ENCODE measurements around the gene CROCC2. TPM values are rescaled to one million over a fixed set of nuclear protein-coding genes. Genes with fewer than 3 reads are reported as not detected.

CROCC2 gene
- total and polyA plus RNA-seq, 10 of the 15 experiments (the other 5 are each of a cell fraction or from before 2014, with no cell fraction given), result not detected

DNA sequence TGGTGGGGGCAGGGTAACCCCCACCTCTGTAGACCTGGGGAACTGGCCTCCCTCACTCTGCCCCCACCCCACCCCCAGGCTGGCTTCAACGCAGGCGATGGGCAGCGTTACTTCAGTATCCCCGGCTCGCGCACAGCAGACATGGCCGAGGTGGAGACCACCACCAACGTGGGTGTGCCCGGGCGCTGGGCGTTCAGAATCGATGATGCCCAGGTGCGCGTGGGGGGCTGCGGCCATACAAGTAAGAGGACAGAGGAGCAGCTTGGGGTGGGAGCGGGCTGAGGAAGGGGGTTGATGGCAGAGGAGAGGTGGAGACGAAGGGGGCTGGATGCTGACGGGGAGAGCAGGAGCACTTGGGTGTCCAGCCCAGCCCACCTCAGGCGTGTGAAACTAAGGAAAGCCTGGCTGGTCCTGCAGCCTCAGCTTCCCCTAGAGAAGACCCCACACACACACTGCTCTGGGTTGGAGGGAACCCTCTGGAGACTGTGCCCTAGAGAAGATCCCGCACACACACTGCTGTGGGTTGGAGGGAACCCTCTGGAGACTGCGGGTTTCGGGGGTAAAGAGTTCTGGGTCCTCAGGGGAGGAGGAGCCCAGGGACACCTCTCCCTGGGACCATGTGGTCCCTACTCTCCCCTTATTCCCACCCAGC lies 128.5 kb downstream of the CROCC2 start:
- H3K27ac ChIP-seq (ENCODE audit: control insufficient read depth, insufficient read depth), result no peak overlapping the region
- no peak for FAIRE-seq
- intact Hi-C loops (cut with micrococcal nuclease; ENCODE audit: unreplicated experiment), result no loop called here
- TF ChIP-seq ZNF384 (IDR thresholded peaks at IDR 0.05; ENCODE audit: borderline replicate concordance, low read depth, low read length), result no peak
- no peak for TF ChIP-seq NR2F1 (conservative IDR thresholded peaks at IDR 0.05)
- no peak for TF ChIP-seq BACH1 (IDR thresholded peaks at IDR 0.05; ENCODE audit: borderline replicate concordance)
- no peak for TF ChIP-seq RAD51 (IDR thresholded peaks at IDR 0.05)
- no peak for TF ChIP-seq EZH2 (IDR thresholded peaks at IDR 0.05; ENCODE audit: borderline replicate concordance, control insufficient read depth, low read depth, low read length)
- TF ChIP-seq MYB (IDR thresholded peaks at IDR 0.05; ENCODE audit: borderline replicate concordance, low read depth, low read length), result no peak
- no peak for TF ChIP-seq HDAC6 (IDR thresholded peaks at IDR 0.05; ENCODE audit: unreplicated experiment)
- TF ChIP-seq MEF2B (IDR thresholded peaks at IDR 0.05; ENCODE audit: partially characterized antibody, poor library complexity, severe bottlenecking), result no peak
- TF ChIP-seq CBX3 (IDR thresholded peaks at IDR 0.05; ENCODE audit: borderline replicate concordance, low read depth), result no peak
- no peak for TF ChIP-seq POLR2AphosphoS5 (IDR thresholded peaks at IDR 0.05; ENCODE audit: low read length)
- TF ChIP-seq, protein P1, sequence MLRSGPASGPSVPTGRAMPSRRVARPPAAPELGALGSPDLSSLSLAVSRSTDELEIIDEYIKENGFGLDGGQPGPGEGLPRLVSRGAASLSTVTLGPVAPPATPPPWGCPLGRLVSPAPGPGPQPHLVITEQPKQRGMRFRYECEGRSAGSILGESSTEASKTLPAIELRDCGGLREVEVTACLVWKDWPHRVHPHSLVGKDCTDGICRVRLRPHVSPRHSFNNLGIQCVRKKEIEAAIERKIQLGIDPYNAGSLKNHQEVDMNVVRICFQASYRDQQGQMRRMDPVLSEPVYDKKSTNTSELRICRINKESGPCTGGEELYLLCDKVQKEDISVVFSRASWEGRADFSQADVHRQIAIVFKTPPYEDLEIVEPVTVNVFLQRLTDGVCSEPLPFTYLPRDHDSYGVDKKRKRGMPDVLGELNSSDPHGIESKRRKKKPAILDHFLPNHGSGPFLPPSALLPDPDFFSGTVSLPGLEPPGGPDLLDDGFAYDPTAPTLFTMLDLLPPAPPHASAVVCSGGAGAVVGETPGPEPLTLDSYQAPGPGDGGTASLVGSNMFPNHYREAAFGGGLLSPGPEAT (IDR thresholded peaks at IDR 0.05; ENCODE audit: low read depth), result no peak
- no peak for TF ChIP-seq CHD2 (IDR thresholded peaks at IDR 0.05; ENCODE audit: borderline replicate concordance, low read depth, low read length)
- POLR2A ChIA-PET, result no interaction called here
- BruUV-seq (replicated peaks), result no TSS peak
- H3K27me3 ChIP-seq (replicated peaks in 1 of 2; ENCODE audit: control insufficient read depth in 2 of 2, insufficient read depth in 2 of 2, low read length in 1 of 2), result peaks cover 0 to 2% of the 10 kb centered on the region in 2 experiments; a peak in 1 of 4 replicates
- H4K20me1 ChIP-seq (ENCODE audit: control insufficient read depth, insufficient read depth), result no peaks in the 10 kb centered on the region
- SMC1A ChIA-PET (ENCODE audit: uncharacterized antibody, unreplicated experiment), result no interaction called here
- H3K79me2 ChIP-seq (ENCODE audit: control insufficient read depth, insufficient read depth, low read length), result no peaks in the 10 kb centered on the region
- no peak overlapping the region for H2AFZ ChIP-seq (ENCODE audit: control insufficient read depth, low read depth, low read length)
- no peak overlapping the region for H3K9ac ChIP-seq (ENCODE audit: control insufficient read depth, insufficient read depth, low read length)
- no peak for DNase-seq (ENCODE audit: low read depth, low spot score)
- in situ Hi-C loops (cut with MboI), result no loop called here
- no peak overlapping the region for H3K4me3 ChIP-seq
- CTCF ChIA-PET, result no interaction called here
- H3K36me3 ChIP-seq (ENCODE audit: control insufficient read depth in 2 of 2, insufficient read depth in 2 of 2, low read length in 1 of 2), result no peaks in the 10 kb centered on the region
- ATAC-seq, result no peak
- 81% methylated on average over 18 of the region's 22 CpGs for WGBS (ENCODE audit: insufficient coverage, insufficient replicate concordance, low lambda C conversion rate, missing lambda C conversion rate)
- H3K9me3 ChIP-seq (replicated peaks; ENCODE audit: control insufficient read depth, insufficient read depth, low read length), result no peaks in the 10 kb centered on the region
- no peak overlapping the region for H3K4me2 ChIP-seq (ENCODE audit: control insufficient read depth, insufficient read depth)
- H3K4me1 ChIP-seq (ENCODE audit: control insufficient read depth, insufficient read depth, low read length), result peaks cover 35% of the 10 kb centered on the region
- RAD21 ChIA-PET (ENCODE audit: unreplicated experiment), result no interaction called here

Measured in GM12878 (cell line).